Pancreas (tissue), 10 donors: Measurements from ENCODE around the gene FAM20C. TPM values are rescaled to one million over a fixed set of nuclear protein-coding genes. Genes with fewer than 3 reads are reported as not detected.
A peak's percentile ranks its signal among the peaks of the same experiment; 100 is the strongest.

Experiments
- ATAC-seq, 4 donors: fragments of 200-7000 bp; cut with Tn5 transposase; one replicate each; pipeline versions ENCODE4 v1.8.0 to v1.9.1; 2020; ENCODE audit warnings: mild to moderate bottlenecking in 4 of 4, moderate library complexity in 4 of 4
- DNase-seq, 6 donors: peaks; one replicate each; pipeline ENCODE4 v3.0.0-alpha.2; 2020
- FAIRE-seq: peaks from 2 replicates; lab custom pipeline; 2012; peaks lifted over from hg19 to GRCh38; lab: Jason Lieb, UNC
- H3K27ac ChIP-seq, 4 donors: fragments of 200-600 bp; sonication (generic); 1 replicate in 3 of 4; 2 replicates in 1 of 4; pipeline versions ENCODE4 v1.5.0 to v1.8.0; 2020
- H3K27me3 ChIP-seq, 4 donors: fragments of 200-600 bp; one replicate each; pipeline ENCODE4 v1.8.0; 2021
- H3K36me3 ChIP-seq, 3 donors: fragments of 200-600 bp; sonication (generic) in 1 of 3; one replicate each; pipeline versions ENCODE4 v1.5.0 to v1.8.0; 2020 to 2021
- H3K4me1 ChIP-seq, 3 donors: fragments of 200-600 bp; one replicate each; pipeline ENCODE4 v1.8.0; 2021
- H3K4me3 ChIP-seq, 4 donors: fragments of 200-600 bp; sonication (generic) in 2 of 4; one replicate each; pipeline versions ENCODE4 v1.5.0 to v1.8.0; 2020 to 2021
- H3K9me3 ChIP-seq, 4 donors: fragments of 200-600 bp; one replicate each; pipeline ENCODE4 v1.8.0; 2021
- CTCF ChIP-seq, 4 donors: fragments of 200-600 bp; sonication (generic) in 3 of 4; IDR thresholded peaks; one replicate each; pipeline versions ENCODE4 v1.5.0 to v1.8.0; 2021; ENCODE audit warnings: antibody characterized with exemption in 4 of 4
- WGBS, 2 donors: extraction: QIAGEN DNeasy Blood & Tissue Kit; methylation state at CpG; one replicate each; pipeline ENCODE4 v1.1.7; 2013; 5-methylcytosine and 5-hydroxymethylcytosine counted together
- intact Hi-C, 3 donors: fragments of 100-400 bp; cut with DNase I; formaldehyde crosslinking; loops; one replicate each; pipeline versions ENCODE4 v1.11.1 to v1.14.2; 2022
- polyA plus RNA-seq, 2 donors: library from polyadenylated mRNA; stranded (reverse); fragments of 200-250 nt; gene quantifications; one replicate each; pipeline ENCODE4 v1.2.3, GENCODE V29; 2013
- total RNA-seq, 6 donors: library from RNA; stranded (reverse); fragmentation: NEBNext Ultra II Directional in 4 of 6; extraction: Animal tissue kit (Norgen Biotek cat#: 25700) in 4 of 6; gene quantifications; one replicate each; pipeline versions ENCODE4 v1.2.1 to v1.2.4, GENCODE V29; 2021 to 2023
- donor health status: healthy with polysubstance abuse.
- donor health status: DM: no; HTN: no; CAD: no; lungs with moderate emphysema.
- donor health status: DM: no; HTN: no; CAD: no.
- donor health status: control.
- donor health status: control.
- donor health status: Bipolar disorder and iron deficiency.
- donor health status: DM: yes; HTN: yes; CAD: no.
- donor health status: DM: no; HTN: no; CAD: no.
- donor health status: DM: no; HTN: no; CAD: no.
- donor health status: DM: yes; HTN: yes; CAD: no.

Gene FAM20C
- total and polyA plus RNA-seq, 8 donors: 8.9 to 43.1 (median 13.4) TPM

GRCh38 chr7:252216-252965, 60.0 kb downstream of the FAM20C start:
- ATAC-seq (no peak), DNase-seq (peak in 2 of 6 donors; percentile 13 to 44), FAIRE-seq (no peak)
- H3K36me3 ChIP-seq: peaks cover 0 to 9% (median 0%) of the 10 kb centered on the region in 3 donors
- TF ChIP-seq CTCF (IDR thresholded peaks at IDR 0.05): no peak
- no peak overlapping the region for H3K4me3 ChIP-seq
- no peaks in the 10 kb centered on the region for H3K9me3 ChIP-seq
- H3K27ac ChIP-seq: no peak overlapping the region
- intact Hi-C loops: no loop called here
- WGBS, 2 donors: 93% methylated on average over 29 of the region's 29 CpGs
- H3K27me3 ChIP-seq: no peaks in the 10 kb centered on the region
- no peaks in the 10 kb centered on the region for H3K4me1 ChIP-seq

- Histone ChIP-seq H3K4me3 (no peak overlapping the region), H3K27me3 (no peaks in the 10 kb centered on the region), H3K27ac (no peak overlapping the region), H3K9me3 (no peaks in the 10 kb centered on the region), H3K4me1 (no peaks in the 10 kb centered on the region), H3K36me3 (peaks cover 0 to 9% (median 0%) of the 10 kb centered on the region in 3 donors)
- FAIRE-seq: no peak
- TF ChIP-seq CTCF (IDR thresholded peaks at IDR 0.05): no peak
- intact Hi-C loops: no loop called here
- DNase-seq: peak in 2 of 6 donors; percentile 18 to 53
- ATAC-seq: no peak
- WGBS, 2 donors: 95% methylated on average over 22 of the region's 22 CpGs
These were observed 60.6 kb downstream of the FAM20C start for GRCh38 chr7:252981-253380.

- ATAC-seq: no peak
- intact Hi-C loops: no loop called here
- H3K27ac ChIP-seq: no peak overlapping the region
- WGBS, 2 donors: 92 to 93% methylated on average over 41 of the region's 41 CpGs
- FAIRE-seq: no peak
- no peaks in the 10 kb centered on the region for H3K9me3 ChIP-seq
- DNase-seq: peak in 2 of 6 donors; percentile 17 to 56
- H3K4me3 ChIP-seq: no peak overlapping the region
- H3K27me3 ChIP-seq: no peaks in the 10 kb centered on the region
- no peak for TF ChIP-seq CTCF (IDR thresholded peaks at IDR 0.05)
- no peaks in the 10 kb centered on the region for H3K4me1 ChIP-seq
- H3K36me3 ChIP-seq: peaks cover 0 to 12% (median 0%) of the 10 kb centered on the region in 3 donors
These were observed 61.4 kb downstream of the FAM20C start for GRCh38 chr7:253581-254336.

GRCh38 chr7:254337-255037, 62.1 kb downstream of the FAM20C start:
- Histone ChIP-seq H3K9me3 (no peaks in the 10 kb centered on the region), H3K27ac (no peak overlapping the region), H3K27me3 (no peaks in the 10 kb centered on the region), H3K36me3 (peaks cover 0 to 12% (median 0%) of the 10 kb centered on the region in 3 donors), H3K4me3 (no peak overlapping the region), H3K4me1 (no peaks in the 10 kb centered on the region)
- WGBS, 2 donors: 92 to 97% methylated on average over 31 of the region's 31 CpGs
- peak in 1 of 6 donors; percentile 31 for DNase-seq
- no peak for TF ChIP-seq CTCF (IDR thresholded peaks at IDR 0.05)
- intact Hi-C loops: no loop called here
- no peak for FAIRE-seq
- ATAC-seq: no peak
